PFSK-1 (cell line): ENCODE results near the gene FRMPD4.
A peak's percentile ranks its signal among the peaks of the same experiment; 100 is the strongest.

ENCODE experiments used
- FOXP2 ChIP-seq: optimal IDR thresholded peaks from 2 replicates; pipeline ENCODE3; 2011; ENCODE audit warnings: borderline replicate concordance, control low read depth, inconsistent platforms; ENCODE audit not compliant: insufficient read depth; ENCODE audit errors: extremely low read length, extremely low read depth
- POLR2AphosphoS5 ChIP-seq: IDR thresholded peaks from 2 replicates; pipeline ENCODE4 v1.6.1; 2012; ENCODE audit warnings: low read depth, mild to moderate bottlenecking, control low read depth, low read length, moderate library complexity
- SIN3A ChIP-seq: IDR thresholded peaks from 2 replicates; pipeline ENCODE4 v1.6.1; 2012; ENCODE audit warnings: mild to moderate bottlenecking, low read length, moderate library complexity, borderline replicate concordance; ENCODE audit not compliant: insufficient read depth
- TAF1 ChIP-seq: IDR thresholded peaks from 2 replicates; pipeline ENCODE4 v1.6.1; 2012; ENCODE audit warnings: low read length, control low read depth, borderline replicate concordance; ENCODE audit not compliant: insufficient read depth
- TF ChIP-seq, protein P1 (sequence below), 2 experiments: IDR thresholded peaks; 2 replicates each; pipeline versions ENCODE4 v1.6.1 to v1.8.0; 2011 to 2012; ENCODE audit warnings: low read depth in 2 of 2, low read length in 2 of 2, control low read depth in 1 of 2, inconsistent platforms in 1 of 2, mild to moderate bottlenecking in 1 of 2, moderate library complexity in 1 of 2; ENCODE audit not compliant: insufficient read depth in 1 of 2

FRMPD4 gene

DNA sequence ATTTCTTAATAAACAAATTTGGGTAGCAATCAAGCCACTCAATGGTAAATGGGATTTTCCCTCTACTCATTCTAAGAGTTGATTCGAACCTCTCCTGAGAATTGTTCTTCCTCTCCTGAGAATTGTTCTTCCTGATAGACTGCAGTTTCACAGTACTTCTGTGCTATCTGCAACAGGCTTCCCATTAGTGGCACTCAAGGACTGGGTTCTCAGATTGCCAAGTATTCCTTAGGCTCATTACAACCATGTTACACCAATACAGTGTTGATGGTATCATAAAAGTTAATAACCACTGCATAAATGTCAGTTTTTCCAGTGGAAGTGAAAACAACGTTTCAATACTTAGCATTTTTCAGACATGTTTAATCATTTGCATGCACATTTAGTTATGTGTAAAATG, 201.6 kb downstream of the FRMPD4 start:
- TF ChIP-seq FOXP2 (no peak), POLR2AphosphoS5 (no peak), TAF1 (no peak), SIN3A (no peak)
- TF ChIP-seq, protein P1, sequence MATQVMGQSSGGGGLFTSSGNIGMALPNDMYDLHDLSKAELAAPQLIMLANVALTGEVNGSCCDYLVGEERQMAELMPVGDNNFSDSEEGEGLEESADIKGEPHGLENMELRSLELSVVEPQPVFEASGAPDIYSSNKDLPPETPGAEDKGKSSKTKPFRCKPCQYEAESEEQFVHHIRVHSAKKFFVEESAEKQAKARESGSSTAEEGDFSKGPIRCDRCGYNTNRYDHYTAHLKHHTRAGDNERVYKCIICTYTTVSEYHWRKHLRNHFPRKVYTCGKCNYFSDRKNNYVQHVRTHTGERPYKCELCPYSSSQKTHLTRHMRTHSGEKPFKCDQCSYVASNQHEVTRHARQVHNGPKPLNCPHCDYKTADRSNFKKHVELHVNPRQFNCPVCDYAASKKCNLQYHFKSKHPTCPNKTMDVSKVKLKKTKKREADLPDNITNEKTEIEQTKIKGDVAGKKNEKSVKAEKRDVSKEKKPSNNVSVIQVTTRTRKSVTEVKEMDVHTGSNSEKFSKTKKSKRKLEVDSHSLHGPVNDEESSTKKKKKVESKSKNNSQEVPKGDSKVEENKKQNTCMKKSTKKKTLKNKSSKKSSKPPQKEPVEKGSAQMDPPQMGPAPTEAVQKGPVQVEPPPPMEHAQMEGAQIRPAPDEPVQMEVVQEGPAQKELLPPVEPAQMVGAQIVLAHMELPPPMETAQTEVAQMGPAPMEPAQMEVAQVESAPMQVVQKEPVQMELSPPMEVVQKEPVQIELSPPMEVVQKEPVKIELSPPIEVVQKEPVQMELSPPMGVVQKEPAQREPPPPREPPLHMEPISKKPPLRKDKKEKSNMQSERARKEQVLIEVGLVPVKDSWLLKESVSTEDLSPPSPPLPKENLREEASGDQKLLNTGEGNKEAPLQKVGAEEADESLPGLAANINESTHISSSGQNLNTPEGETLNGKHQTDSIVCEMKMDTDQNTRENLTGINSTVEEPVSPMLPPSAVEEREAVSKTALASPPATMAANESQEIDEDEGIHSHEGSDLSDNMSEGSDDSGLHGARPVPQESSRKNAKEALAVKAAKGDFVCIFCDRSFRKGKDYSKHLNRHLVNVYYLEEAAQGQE (IDR thresholded peaks at IDR 0.05; ENCODE audit: insufficient read depth in 1 of 2, low read depth in 2 of 2, low read length in 2 of 2): no peak

DNA sequence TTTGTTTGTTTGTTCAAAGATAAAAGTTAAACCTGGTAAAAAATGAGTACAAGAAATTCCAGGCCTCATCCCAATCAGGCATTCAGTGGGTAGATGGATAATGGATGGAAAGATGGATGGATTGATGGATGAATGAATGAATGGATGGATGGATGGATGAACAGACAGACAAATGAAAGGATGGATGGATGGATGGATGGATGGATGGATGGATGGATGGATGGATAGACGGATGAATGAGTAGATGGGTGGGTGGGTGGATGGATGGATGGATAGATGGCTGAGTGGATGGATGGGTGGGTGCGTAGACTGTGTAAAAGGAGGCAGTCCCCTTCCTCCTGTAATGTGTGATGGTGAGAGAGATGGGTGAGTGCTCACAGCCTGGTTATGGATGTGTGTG, 206.7 kb downstream of the FRMPD4 start:
- no peak for TF ChIP-seq FOXP2
- TF ChIP-seq TAF1: no peak
- TF ChIP-seq POLR2AphosphoS5: no peak
- TF ChIP-seq, protein P1 (IDR thresholded peaks at IDR 0.05; ENCODE audit: insufficient read depth in 1 of 2, low read depth in 2 of 2, low read length in 2 of 2): no peak
- no peak for TF ChIP-seq SIN3A

DNA sequence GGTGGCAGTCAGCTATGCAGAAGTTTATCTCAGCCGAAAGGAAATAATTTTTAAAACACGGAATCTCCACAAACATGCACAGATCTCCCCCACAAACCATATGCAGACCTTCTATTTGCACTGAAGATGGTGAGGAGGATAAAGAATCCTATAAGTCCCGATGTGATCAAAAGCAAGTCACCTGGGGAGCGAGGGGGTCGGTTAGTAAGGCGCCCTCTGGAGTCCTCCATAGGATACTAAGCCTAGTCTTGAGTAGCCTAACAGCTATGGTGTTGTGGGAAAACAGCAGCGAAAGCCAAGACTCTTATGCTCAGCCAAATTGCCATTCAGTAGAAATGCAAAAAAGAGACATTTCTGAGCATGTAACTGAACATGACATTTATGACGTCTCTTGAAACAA, 210.9 kb downstream of the FRMPD4 start:
- no peak for TF ChIP-seq POLR2AphosphoS5
- TF ChIP-seq FOXP2: no peak
- TF ChIP-seq, protein P1 (IDR thresholded peaks at IDR 0.05; ENCODE audit: insufficient read depth in 1 of 2, low read depth in 2 of 2, low read length in 2 of 2): no peak

DNA sequence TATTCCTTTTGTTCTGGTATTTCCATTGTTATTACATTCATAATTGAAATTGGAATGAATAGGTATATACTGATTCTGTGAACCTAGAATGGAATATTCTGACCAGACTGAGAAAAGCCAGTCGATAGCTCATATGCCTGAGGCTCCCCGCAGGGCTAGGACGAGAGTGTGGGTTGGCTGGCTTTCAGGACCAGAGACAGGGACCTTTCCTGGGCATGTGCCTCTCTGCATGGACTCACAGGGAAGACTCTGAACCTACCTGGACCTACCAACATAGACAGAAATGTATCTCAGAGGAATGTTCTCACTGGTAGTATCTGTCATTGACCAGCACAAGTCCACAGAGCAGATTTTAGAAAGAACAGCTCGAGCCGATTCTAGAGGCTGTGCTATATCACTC, 214.6 kb downstream of the FRMPD4 start:
- TF ChIP-seq, protein P1 (IDR thresholded peaks at IDR 0.05; ENCODE audit: insufficient read depth in 1 of 2, low read depth in 2 of 2, low read length in 2 of 2): peak in 1 of 2 experiments; percentile 74; a peak in 1 of 4 replicates
- TF ChIP-seq TAF1: no peak
- no peak for TF ChIP-seq SIN3A

- TF ChIP-seq SIN3A (no peak), FOXP2 (no peak), POLR2AphosphoS5 (no peak), TAF1 (no peak)
- TF ChIP-seq, protein P1 (IDR thresholded peaks at IDR 0.05; ENCODE audit: insufficient read depth in 1 of 2, low read depth in 2 of 2, low read length in 2 of 2): no peak
These were observed 222.1 kb downstream of the FRMPD4 start for GRCh38 chrX:12360383-12360782.
